Measurements from ENCODE around the gene POTEC.
"Not testable (repeated sequence)": the region's sequence is repeated elsewhere in the genome, so short reads cannot be mapped to it uniquely, and the experiment has no call there.

DNA sequence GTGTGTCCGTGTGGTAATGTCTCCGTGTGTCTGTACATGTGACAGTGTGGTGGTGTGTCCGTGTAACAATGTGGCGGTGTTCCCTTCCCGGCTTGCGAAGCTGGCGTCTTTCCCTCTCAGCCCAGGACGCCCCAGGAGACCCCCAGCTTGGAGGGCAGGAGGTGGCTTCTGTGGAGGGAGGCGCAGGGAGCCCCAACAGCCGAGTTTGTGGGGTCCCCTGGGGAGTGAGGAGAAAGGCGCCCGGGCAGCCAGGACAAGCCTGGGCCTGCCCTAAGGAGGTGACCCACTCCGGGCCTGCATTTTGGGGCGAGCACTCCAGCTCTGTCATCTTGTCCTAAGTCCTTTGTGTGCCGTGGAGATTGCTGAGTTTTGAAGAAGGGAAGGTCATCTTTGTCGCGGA, 54.6 kb downstream of the POTEC start:
- not testable (repeated sequence) for TF ChIP-seq CTCF (IDR thresholded peaks at IDR 0.05); FOXJ3 (CRISPR knock-in tag; IDR thresholded peaks at IDR 0.05; ENCODE audit: borderline replicate concordance); ESRRA (CRISPR knock-in tag; IDR thresholded peaks at IDR 0.05; ENCODE audit: borderline replicate concordance); NR2C2 (CRISPR knock-in tag; IDR thresholded peaks at IDR 0.05); ZNF416 (CRISPR knock-in tag; IDR thresholded peaks at IDR 0.05); ATF6 (CRISPR knock-in tag; IDR thresholded peaks at IDR 0.05); FOXP1 (CRISPR knock-in tag; IDR thresholded peaks at IDR 0.05; ENCODE audit: borderline replicate concordance); ZNF423 (CRISPR knock-in tag; IDR thresholded peaks at IDR 0.05); ATF2 (CRISPR knock-in tag; IDR thresholded peaks at IDR 0.05; ENCODE audit: borderline replicate concordance, low read depth); ELF4 (CRISPR knock-in tag; IDR thresholded peaks at IDR 0.05; ENCODE audit: low read depth)
- TF ChIP-seq, protein P1, sequence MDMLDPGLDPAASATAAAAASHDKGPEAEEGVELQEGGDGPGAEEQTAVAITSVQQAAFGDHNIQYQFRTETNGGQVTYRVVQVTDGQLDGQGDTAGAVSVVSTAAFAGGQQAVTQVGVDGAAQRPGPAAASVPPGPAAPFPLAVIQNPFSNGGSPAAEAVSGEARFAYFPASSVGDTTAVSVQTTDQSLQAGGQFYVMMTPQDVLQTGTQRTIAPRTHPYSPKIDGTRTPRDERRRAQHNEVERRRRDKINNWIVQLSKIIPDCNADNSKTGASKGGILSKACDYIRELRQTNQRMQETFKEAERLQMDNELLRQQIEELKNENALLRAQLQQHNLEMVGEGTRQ (CRISPR knock-in tag; IDR thresholded peaks at IDR 0.05): not testable (repeated sequence)
- TF ChIP-seq, protein P2, sequence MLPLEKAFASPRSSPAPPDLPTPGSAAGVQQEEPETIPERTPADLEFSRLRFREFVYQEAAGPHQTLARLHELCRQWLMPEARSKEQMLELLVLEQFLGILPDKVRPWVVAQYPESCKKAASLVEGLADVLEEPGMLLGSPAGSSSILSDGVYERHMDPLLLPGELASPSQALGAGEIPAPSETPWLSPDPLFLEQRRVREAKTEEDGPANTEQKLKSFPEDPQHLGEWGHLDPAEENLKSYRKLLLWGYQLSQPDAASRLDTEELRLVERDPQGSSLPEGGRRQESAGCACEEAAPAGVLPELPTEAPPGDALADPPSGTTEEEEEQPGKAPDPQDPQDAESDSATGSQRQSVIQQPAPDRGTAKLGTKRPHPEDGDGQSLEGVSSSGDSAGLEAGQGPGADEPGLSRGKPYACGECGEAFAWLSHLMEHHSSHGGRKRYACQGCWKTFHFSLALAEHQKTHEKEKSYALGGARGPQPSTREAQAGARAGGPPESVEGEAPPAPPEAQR (CRISPR knock-in tag; IDR thresholded peaks at IDR 0.05): not testable (repeated sequence)
- TF ChIP-seq, protein P3, sequence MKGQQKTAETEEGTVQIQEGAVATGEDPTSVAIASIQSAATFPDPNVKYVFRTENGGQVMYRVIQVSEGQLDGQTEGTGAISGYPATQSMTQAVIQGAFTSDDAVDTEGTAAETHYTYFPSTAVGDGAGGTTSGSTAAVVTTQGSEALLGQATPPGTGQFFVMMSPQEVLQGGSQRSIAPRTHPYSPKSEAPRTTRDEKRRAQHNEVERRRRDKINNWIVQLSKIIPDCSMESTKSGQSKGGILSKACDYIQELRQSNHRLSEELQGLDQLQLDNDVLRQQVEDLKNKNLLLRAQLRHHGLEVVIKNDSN (CRISPR knock-in tag; IDR thresholded peaks at IDR 0.05): not testable (repeated sequence)
- TF ChIP-seq, protein P4, sequence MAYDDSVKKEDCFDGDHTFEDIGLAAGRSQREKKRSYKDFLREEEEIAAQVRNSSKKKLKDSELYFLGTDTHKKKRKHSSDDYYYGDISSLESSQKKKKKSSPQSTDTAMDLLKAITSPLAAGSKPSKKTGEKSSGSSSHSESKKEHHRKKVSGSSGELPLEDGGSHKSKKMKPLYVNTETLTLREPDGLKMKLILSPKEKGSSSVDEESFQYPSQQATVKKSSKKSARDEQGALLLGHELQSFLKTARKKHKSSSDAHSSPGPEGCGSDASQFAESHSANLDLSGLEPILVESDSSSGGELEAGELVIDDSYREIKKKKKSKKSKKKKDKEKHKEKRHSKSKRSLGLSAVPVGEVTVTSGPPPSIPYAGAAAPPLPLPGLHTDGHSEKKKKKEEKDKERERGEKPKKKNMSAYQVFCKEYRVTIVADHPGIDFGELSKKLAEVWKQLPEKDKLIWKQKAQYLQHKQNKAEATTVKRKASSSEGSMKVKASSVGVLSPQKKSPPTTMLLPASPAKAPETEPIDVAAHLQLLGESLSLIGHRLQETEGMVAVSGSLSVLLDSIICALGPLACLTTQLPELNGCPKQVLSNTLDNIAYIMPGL (CRISPR knock-in tag; IDR thresholded peaks at IDR 0.05): not testable (repeated sequence)

Data from WTC11 (cell line).